Skeletal muscle tissue (tissue), 4 donors: ENCODE measurements around the gene MEIS2. TPM values are rescaled to one million over a fixed set of nuclear protein-coding genes. Genes with fewer than 3 reads are reported as not detected.

Experiments used
- H3K27ac ChIP-seq: one replicate; pipeline ENCODE4 v1.7.0; 2013; ENCODE audit warnings: mild to moderate bottlenecking, low read depth, low read length, inconsistent platforms
- H3K27me3 ChIP-seq, 3 donors: one replicate each; pipeline ENCODE4 v1.7.0; 2013; ENCODE audit warnings: low read length in 3 of 3; ENCODE audit not compliant: control insufficient read depth in 3 of 3, insufficient read depth in 3 of 3
- H3K36me3 ChIP-seq, 3 donors: one replicate each; pipeline ENCODE4 v1.7.0; 2013; ENCODE audit warnings: low read length in 3 of 3; ENCODE audit not compliant: control insufficient read depth in 3 of 3, insufficient read depth in 3 of 3
- H3K4me1 ChIP-seq, 3 donors: one replicate each; pipeline ENCODE4 v1.7.0; 2013; ENCODE audit warnings: low read length in 3 of 3, mild to moderate bottlenecking in 3 of 3; ENCODE audit not compliant: control insufficient read depth in 3 of 3, insufficient read depth in 3 of 3
- H3K4me3 ChIP-seq, 3 donors: one replicate each; pipeline ENCODE4 v1.7.0; 2013; ENCODE audit warnings: low read length in 3 of 3
- H3K9ac ChIP-seq, 3 donors: one replicate each; pipeline ENCODE4 v1.7.0; 2013; ENCODE audit warnings: low read length in 3 of 3, mild to moderate bottlenecking in 3 of 3, moderate library complexity in 2 of 3, low read depth in 1 of 3
- H3K9me3 ChIP-seq, 3 donors: one replicate each; pipeline ENCODE4 v1.7.0; 2013; ENCODE audit warnings: low read length in 3 of 3; ENCODE audit not compliant: control insufficient read depth in 3 of 3
- total RNA-seq: library from RNA; depleted of rRNA; stranded (reverse); fragments of >200 nt; gene quantifications from one replicate; pipeline ENCODE4 v1.2.3, GENCODE V29; 2014
- donor health status: Osteomylitis.

MEIS2 gene
- total RNA-seq, 1 donor from 2014 or later = 4.2 TPM

DNA sequence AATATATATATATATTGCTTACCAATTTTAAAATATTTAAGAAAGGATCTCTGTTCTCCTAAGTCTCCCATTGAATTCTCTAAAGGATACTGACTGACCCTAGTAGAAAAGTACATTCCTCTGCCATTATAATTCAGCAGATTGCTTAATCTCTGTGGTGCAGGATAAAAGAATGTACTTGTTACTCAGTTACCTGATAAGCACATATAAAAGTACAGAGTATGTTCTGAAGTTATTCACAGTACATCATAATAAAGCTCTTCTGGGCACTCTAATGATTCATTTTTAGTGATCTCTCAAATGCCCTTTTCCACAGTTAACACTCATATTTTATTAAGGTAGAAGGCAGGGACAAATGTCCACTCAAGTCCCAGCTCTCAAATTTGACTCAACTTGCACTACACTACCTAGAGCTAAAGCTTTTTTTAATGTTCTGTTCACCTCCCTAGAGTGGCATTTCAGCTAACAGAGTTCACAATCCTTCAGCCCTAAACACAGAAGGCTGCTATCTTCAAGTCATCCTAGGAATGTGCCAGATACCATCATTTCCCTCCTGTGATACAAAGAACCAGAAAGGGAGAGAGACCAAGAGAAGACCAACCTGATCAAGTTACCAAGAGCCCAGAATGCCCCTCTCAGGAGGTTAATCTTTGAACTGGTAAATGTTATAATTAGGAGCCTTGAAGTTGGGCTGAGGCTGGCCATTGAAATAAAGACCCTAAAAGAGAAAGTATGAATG, 53.3 kb downstream of the MEIS2 start:
- H3K9ac ChIP-seq = no peak overlapping the region
- H3K27ac ChIP-seq = no peak overlapping the region
- H3K4me1 ChIP-seq = no peaks in the 10 kb centered on the region
- H3K4me3 ChIP-seq = no peak overlapping the region
- H3K27me3 ChIP-seq = no peaks in the 10 kb centered on the region
- H3K36me3 ChIP-seq = no peaks in the 10 kb centered on the region
- no peaks in the 10 kb centered on the region for H3K9me3 ChIP-seq

DNA sequence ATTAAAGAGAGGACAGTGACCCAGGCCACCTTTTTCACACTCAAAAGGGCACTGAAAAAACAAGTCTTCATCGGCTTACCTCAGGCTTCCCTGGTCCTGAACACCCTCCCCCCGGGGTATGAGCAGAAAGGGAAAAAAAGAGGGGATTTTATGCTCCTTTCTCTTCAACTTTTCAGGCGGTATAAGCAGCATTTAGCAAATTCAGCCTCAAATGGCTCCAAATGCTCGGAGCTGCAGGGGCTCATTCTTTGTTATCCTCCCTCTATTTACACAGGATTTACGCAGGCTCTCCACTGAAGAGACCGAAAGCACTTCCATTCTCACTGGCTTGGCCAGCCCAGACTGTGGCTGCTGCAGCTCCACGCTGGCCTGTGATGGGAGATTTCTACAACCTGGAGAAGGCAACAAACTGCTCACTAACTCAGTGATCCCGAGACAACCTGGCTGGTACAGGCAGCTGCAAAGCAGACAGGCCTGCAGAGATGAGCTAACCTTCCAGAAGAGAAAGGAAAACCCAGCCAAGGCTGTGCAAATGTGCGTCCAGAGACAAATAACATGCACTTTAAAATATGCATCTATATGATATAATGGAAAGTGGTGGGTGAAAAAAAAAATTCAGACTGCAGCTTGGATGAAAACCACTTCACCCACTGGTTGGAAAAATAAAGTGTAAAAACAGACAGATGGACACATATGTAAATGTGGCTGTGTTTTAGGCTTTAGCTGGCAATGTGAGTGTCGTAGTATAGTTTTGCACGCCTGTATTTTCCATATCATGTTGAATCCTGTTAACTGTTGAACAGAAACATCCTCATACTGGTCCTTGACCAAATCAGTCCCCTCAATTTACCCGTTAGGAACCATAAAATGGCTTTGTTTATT, 54.2 kb downstream of the MEIS2 start:
- Histone ChIP-seq H3K27ac (no peak overlapping the region), H3K9ac (no peak overlapping the region), H3K36me3 (no peaks in the 10 kb centered on the region), H3K9me3 (no peaks in the 10 kb centered on the region), H3K27me3 (no peaks in the 10 kb centered on the region), H3K4me1 (no peaks in the 10 kb centered on the region), H3K4me3 (no peak overlapping the region)

DNA sequence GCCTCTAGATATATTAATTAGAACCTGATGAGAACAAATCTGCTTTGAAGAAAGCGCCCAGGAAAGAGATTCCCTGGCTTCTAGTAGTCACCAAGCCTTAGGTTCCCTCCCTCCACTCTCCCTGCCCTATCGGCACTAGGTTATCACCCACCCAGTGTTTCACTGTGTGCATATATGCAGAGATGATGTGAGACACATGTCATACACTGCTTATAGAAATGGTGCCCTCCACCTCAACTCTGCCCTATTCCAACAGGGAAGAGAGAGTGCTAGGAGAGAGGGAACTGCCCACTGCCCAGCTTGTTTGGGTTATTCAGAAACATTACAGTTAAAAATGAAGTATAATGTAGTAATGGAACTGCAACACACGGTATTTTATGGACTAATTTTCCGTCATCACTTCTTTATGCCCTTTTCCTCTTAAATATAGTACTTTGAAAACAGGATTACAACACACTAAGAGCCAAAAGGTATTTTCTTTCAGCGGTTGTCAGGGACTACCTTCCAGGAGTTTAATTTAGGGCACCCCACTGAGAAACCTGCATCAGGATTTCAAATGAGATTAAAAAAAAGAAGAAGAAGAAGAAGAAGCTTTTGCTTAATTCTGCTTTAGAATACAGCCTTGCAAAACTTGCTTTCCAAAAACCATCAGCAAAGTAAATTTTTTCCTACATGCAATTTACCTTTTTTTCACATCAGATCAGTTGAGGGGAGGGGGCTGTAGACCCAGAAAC, 55.3 kb downstream of the MEIS2 start:
- Histone ChIP-seq H3K9ac (no peak overlapping the region), H3K27ac (no peak overlapping the region), H3K4me1 (no peaks in the 10 kb centered on the region), H3K36me3 (no peaks in the 10 kb centered on the region), H3K9me3 (no peaks in the 10 kb centered on the region), H3K4me3 (no peak overlapping the region), H3K27me3 (no peaks in the 10 kb centered on the region)

DNA sequence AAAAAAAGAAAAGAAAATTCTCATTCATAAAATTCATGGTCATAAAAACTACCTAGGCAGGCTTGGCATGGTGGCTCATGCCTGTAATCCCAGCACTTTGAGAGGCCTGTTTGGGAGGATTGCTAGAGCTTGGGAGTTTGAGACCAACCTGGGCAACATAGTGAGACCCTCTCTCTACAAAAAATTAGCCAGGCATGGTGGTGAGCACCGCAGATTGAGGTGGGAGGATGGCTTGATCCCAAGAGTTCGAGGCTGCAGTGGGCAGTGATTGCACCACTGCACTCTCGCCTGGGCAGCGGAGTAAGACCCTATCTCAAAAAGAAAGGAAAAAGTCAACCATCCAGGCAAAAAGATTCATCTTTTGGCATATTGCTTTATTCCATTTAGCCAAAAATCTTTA, 58.5 kb downstream of the MEIS2 start:
- Histone ChIP-seq H3K27me3 (no peaks in the 10 kb centered on the region), H3K27ac (no peak overlapping the region), H3K4me1 (no peaks in the 10 kb centered on the region), H3K9me3 (no peaks in the 10 kb centered on the region), H3K9ac (no peak overlapping the region), H3K36me3 (no peaks in the 10 kb centered on the region), H3K4me3 (no peak overlapping the region)

DNA sequence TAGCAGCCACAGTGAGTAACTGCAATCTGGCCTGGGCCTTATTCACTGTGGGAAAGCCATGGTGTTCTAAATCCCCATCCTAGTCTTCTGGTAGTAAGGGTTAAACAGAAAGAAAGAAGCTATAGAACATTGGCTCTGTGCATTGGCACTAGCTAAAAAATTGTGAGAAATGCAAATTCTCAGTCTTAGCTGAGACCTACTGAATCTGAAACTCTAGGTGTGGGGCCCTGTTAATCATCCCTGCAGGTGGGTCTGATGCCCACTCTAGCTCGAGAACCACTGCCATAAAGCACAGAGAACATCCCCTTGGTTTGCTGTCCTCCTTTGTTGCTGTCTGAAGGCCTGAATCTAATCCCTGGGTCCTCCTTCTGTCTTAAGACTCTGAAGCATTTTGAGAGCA, 59.3 kb downstream of the MEIS2 start:
- no peak overlapping the region for H3K27ac ChIP-seq
- no peaks in the 10 kb centered on the region for H3K36me3 ChIP-seq
- no peaks in the 10 kb centered on the region for H3K9me3 ChIP-seq
- H3K9ac ChIP-seq = no peak overlapping the region
- no peak overlapping the region for H3K4me3 ChIP-seq
- H3K4me1 ChIP-seq = no peaks in the 10 kb centered on the region
- no peaks in the 10 kb centered on the region for H3K27me3 ChIP-seq

DNA sequence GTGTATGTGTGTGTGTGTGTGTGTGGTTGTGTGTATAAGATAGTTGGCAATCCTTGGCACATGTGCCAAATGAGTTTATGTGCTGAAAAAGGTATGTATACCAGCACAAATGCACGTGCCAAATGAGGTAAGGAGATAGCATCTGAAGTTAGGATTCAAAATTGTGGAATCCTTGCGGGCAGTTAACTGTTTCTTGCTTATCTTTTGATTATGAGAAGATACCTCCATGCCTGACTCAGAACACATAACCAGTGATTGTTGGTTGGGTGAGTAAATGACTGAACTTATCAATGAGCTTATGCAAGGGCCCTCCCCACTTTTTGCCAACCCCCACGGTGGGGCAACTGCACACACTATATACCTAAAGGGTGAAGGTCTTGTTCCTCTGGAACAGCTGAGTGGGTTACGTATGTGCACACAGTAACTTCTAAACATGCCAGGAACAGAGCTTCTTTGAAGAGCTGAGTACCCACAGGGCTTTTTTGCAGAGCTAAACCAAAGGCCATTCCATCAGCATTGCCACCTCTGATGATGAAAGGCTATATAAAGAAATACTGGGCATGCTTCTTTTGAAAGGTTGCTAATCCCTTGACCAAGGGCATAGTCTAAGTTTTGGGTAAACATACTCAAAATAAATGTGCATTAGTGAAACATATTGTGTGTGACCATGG, 60.1 kb downstream of the MEIS2 start:
- no peaks in the 10 kb centered on the region for H3K4me1 ChIP-seq
- H3K9me3 ChIP-seq = no peaks in the 10 kb centered on the region
- no peaks in the 10 kb centered on the region for H3K36me3 ChIP-seq

DNA sequence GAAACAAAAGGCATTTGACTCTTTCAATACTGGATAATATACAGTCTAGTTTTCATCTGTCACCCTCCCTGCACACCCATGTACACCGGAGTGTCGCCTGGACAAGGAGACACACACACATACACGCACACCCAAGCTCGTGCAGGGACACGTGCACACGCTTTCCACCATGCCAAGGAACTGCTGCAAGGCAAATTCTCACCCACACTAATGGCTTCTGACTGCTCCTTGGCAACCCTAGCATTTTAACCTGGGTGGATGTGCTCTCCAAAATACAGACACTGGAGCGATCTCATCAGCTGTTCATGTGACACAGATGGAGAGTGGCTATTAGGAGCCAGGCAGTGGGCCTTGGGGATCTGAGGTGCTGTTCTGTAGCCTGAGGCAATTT, 61.6 kb downstream of the MEIS2 start:
- H3K27me3 ChIP-seq = peaks cover 0 to 2% (median 0%) of the 10 kb centered on the region in 3 donors
- no peaks in the 10 kb centered on the region for H3K36me3 ChIP-seq
- H3K9ac ChIP-seq = no peak overlapping the region
- no peaks in the 10 kb centered on the region for H3K4me1 ChIP-seq
- no peak overlapping the region for H3K27ac ChIP-seq
- no peak overlapping the region for H3K4me3 ChIP-seq
- no peaks in the 10 kb centered on the region for H3K9me3 ChIP-seq

More for the DNA sequence above, 60.1 kb downstream of the MEIS2 start:
- H3K9ac ChIP-seq = no peak overlapping the region
- no peaks in the 10 kb centered on the region for H3K27me3 ChIP-seq
- no peak overlapping the region for H3K27ac ChIP-seq
- H3K4me3 ChIP-seq = no peak overlapping the region

DNA sequence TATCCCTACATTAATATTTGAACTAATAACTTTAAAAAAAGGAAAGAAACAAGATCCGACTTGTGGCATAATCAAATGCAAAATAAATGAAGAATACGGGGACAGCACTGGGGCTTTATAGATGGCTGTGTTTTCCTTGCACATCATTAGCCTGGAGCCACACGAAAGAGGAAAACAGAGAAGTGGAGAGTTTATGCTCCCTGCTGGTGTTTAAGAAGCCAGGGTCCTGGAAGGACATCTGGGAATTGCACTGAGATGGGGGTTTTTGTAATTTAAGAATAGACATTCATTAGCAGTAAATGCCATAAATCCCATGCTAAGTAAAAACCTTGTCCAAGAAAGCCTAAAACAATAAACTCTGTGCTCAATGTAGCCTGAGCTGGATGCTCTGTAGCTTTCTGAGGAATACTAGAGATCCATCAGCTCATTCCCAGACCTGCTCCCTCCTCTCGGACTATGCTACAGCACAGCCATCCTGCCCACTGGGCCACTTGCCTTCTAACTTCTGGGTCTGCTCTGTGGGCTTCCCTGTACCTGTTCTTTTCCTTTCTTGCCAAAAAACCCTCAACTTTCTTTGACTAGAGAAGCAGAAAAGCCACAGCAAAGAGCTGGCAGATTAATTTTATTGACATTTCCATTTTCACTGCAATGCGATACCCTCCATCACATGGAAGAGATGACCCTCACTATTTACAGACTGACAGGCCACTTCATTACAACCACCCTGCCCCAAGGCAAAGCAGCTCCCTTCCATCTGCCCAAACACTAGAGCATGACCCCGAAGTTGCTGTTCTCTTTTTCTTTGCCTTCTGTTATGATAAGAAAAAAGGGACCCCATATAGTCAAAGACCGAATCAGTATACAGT, 62.3 kb downstream of the MEIS2 start:
- H3K36me3 ChIP-seq = no peaks in the 10 kb centered on the region
- no peak overlapping the region for H3K27ac ChIP-seq
- H3K4me3 ChIP-seq = no peak overlapping the region
- no peaks in the 10 kb centered on the region for H3K9me3 ChIP-seq
- no peak overlapping the region for H3K9ac ChIP-seq
- peaks cover 0 to 2% (median 0%) of the 10 kb centered on the region in 3 donors for H3K27me3 ChIP-seq
- no peaks in the 10 kb centered on the region for H3K4me1 ChIP-seq

DNA sequence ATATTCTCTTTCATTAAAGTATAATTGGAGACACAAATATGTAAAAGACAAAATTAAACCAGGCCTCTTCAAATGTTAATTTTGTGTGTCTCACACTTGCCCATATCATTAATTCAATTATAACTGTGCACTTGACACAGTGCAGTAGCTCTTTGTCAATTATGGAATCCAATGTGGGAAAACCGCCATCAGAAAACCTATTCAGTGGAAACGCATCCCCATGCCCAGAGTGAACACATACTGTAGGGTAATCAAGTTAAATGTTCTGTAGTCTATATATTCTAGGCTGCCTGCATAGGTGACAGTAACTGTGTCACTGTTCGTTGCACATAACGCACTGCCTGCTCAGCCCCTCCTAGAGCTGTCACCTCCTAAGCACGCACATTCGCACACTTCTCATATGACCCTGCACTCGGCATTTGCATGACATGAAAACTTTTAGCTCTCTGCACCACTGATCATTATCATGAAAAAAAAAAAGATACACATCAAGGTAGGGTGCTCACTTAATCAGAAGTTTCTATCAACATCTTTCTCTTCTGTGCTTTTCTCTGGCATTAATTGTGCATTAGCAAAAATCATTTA, 63.2 kb downstream of the MEIS2 start:
- H3K36me3 ChIP-seq = no peaks in the 10 kb centered on the region
- H3K9ac ChIP-seq = no peak overlapping the region
- H3K27me3 ChIP-seq = peaks cover 0 to 2% (median 0%) of the 10 kb centered on the region in 3 donors
- no peak overlapping the region for H3K27ac ChIP-seq
- H3K4me1 ChIP-seq = no peaks in the 10 kb centered on the region
- no peak overlapping the region for H3K4me3 ChIP-seq
- no peaks in the 10 kb centered on the region for H3K9me3 ChIP-seq
